ENCODE measurements around the gene PCDHB16.
A peak's percentile ranks its signal among the peaks of the same experiment; 100 is the strongest.
"Not testable (repeated sequence)": the region's sequence is repeated elsewhere in the genome, so short reads cannot be mapped to it uniquely, and the experiment has no call there.

The PCDHB16 gene

GRCh38 chr5:141184117-141184855 lies 2.1 kb downstream of the PCDHB16 start:
- not testable (repeated sequence) for DNase-seq (ENCODE audit: low spot score)

GRCh38 chr5:141186897-141187512 lies 4.8 kb downstream of the PCDHB16 start, which contains the start of gene PCDHB9:
PCDHB9 (plus strand) TSS chr5:141187161; CDS start chr5:141187319, 158 bp downstream.
- no peak for DNase-seq (ENCODE audit: low spot score)

GRCh38 chr5:141188682-141189081 lies 6.5 kb downstream of the PCDHB16 start:
- not testable (repeated sequence) for DNase-seq (ENCODE audit: low spot score)

GRCh38 chr5:141189131-141189530 lies 6.9 kb downstream of the PCDHB16 start:
- not testable (repeated sequence) for DNase-seq (ENCODE audit: low spot score)

- peak; percentile 28 for DNase-seq (ENCODE audit: low spot score)
Measured at GRCh38 chr5:141192110-141192725, 10.0 kb downstream of the PCDHB16 start, which contains the start of gene PCDHB10. PCDHB10 (plus strand) TSS chr5:141192353; CDS start chr5:141192553, 200 bp downstream.

GRCh38 chr5:141194332-141194731 lies 12.1 kb downstream of the PCDHB16 start:
- not testable (repeated sequence) for DNase-seq (ENCODE audit: low spot score)

GRCh38 chr5:141196363-141196762 lies 14.2 kb downstream of the PCDHB16 start:
- DNase-seq (ENCODE audit: low spot score): no peak

- no peak for DNase-seq (ENCODE audit: low spot score)
Measured at GRCh38 chr5:141199359-141200235, 17.4 kb downstream of the PCDHB16 start, which contains the start of gene PCDHB11. PCDHB11 (plus strand) TSS chr5:141199627; CDS start chr5:141199775, 148 bp downstream.

GRCh38 chr5:141201126-141201525 lies 18.9 kb downstream of the PCDHB16 start:
- DNase-seq (ENCODE audit: low spot score): not testable (repeated sequence)

GRCh38 chr5:141201646-141202045 lies 19.5 kb downstream of the PCDHB16 start:
- not testable (repeated sequence) for DNase-seq (ENCODE audit: low spot score)

- DNase-seq (ENCODE audit: low spot score): no peak
Measured at GRCh38 chr5:141208478-141208877, 26.3 kb downstream of the PCDHB16 start, which contains the start of gene PCDHB12. PCDHB12 (plus strand) TSS chr5:141208719; CDS start chr5:141208908, 189 bp downstream.

GRCh38 chr5:141210281-141210680 lies 28.1 kb downstream of the PCDHB16 start:
- not testable (repeated sequence) for DNase-seq (ENCODE audit: low spot score)

GRCh38 chr5:141210849-141211248 lies 28.7 kb downstream of the PCDHB16 start:
- not testable (repeated sequence) for DNase-seq (ENCODE audit: low spot score)

GRCh38 chr5:141213656-141214339 lies 31.6 kb downstream of the PCDHB16 start, which contains the start of gene PCDHB13:
PCDHB13 (plus strand) TSS chr5:141213919; CDS start chr5:141214124, 205 bp downstream.
- not testable (repeated sequence) for DNase-seq (ENCODE audit: low spot score)

GRCh38 chr5:141214583-141214982 lies 32.4 kb downstream of the PCDHB16 start:
- not testable (repeated sequence) for DNase-seq (ENCODE audit: low spot score)

- DNase-seq (ENCODE audit: low spot score): not testable (repeated sequence)
Measured at GRCh38 chr5:141215504-141215903, 33.3 kb downstream of the PCDHB16 start.

- DNase-seq (ENCODE audit: low spot score): not testable (repeated sequence)
Measured at GRCh38 chr5:141216035-141216434, 33.8 kb downstream of the PCDHB16 start.

- DNase-seq (ENCODE audit: low spot score): peak; percentile 44
Measured at GRCh38 chr5:141223112-141223783, 41.1 kb downstream of the PCDHB16 start, which contains the start of gene PCDHB14. PCDHB14 (plus strand) TSS chr5:141223343; CDS start chr5:141223506, 163 bp downstream.

- DNase-seq (ENCODE audit: low spot score): not testable (repeated sequence)
Measured at GRCh38 chr5:141224844-141225243, 42.7 kb downstream of the PCDHB16 start.

GRCh38 chr5:141225421-141225820 lies 43.2 kb downstream of the PCDHB16 start:
- DNase-seq (ENCODE audit: low spot score): not testable (repeated sequence)
